Colonic mucosa (tissue), 4 donors: Measurements from ENCODE around the gene MAP3K5. TPM values are rescaled to one million over a fixed set of nuclear protein-coding genes. Genes with fewer than 3 reads are reported as not detected.

Source experiments
- DNase-seq: peaks from one replicate; pipeline ENCODE4 v3.0.0-alpha.2; 2020
- H3K27ac ChIP-seq: fragments of 200-600 bp; one replicate; pipeline ENCODE4 v1.8.0; 2021
- H3K27me3 ChIP-seq: fragments of 200-600 bp; one replicate; pipeline ENCODE4 v1.8.0; 2021
- H3K36me3 ChIP-seq: fragments of 200-600 bp; one replicate; pipeline ENCODE4 v1.8.0; 2021
- H3K4me1 ChIP-seq: fragments of 200-600 bp; one replicate; pipeline ENCODE4 v1.8.0; 2021; ENCODE audit warnings: mild to moderate bottlenecking
- H3K4me3 ChIP-seq: fragments of 200-600 bp; one replicate; pipeline ENCODE4 v1.8.0; 2021
- H3K9ac ChIP-seq, 2 donors: one replicate each; pipeline ENCODE4 v1.7.0; 2013; ENCODE audit warnings: control low read depth in 2 of 2, low read depth in 2 of 2, low read length in 2 of 2
- H3K9me3 ChIP-seq: fragments of 200-600 bp; one replicate; pipeline ENCODE4 v1.8.0; 2021
- CTCF ChIP-seq: fragments of 200-600 bp; IDR thresholded peaks from one replicate; pipeline ENCODE4 v1.8.0; 2022; ENCODE audit warnings: antibody characterized with exemption, mild to moderate bottlenecking
- intact Hi-C: fragments of 100-400 bp; cut with DNase I; formaldehyde crosslinking; loops from one replicate; pipeline ENCODE4 v1.14.1; 2022
- total RNA-seq, 2 donors: library from RNA; stranded (reverse); fragmentation: NEBNext Ultra II Directional in 1 of 2; extraction: Animal tissue kit (Norgen Biotek cat#: 25700) in 1 of 2; gene quantifications; one replicate each; pipeline ENCODE4 v1.2.1, GENCODE V29; 2021
- donor health status: healthy.
- donor health status: DM: no; HTN: no; CAD: no.
- donor health status: DM: no; HTN: no; CAD: no.

The MAP3K5 gene
- total RNA-seq, 2 donors from 2014 or later = 15.3 to 17.1 TPM

- Histone ChIP-seq H3K9ac (no peak overlapping the region), H3K27ac (no peak overlapping the region), H3K4me1 (no peaks in the 10 kb centered on the region), H3K4me3 (no peak overlapping the region), H3K9me3 (no peaks in the 10 kb centered on the region), H3K36me3 (no peaks in the 10 kb centered on the region), H3K27me3 (no peaks in the 10 kb centered on the region)
- TF ChIP-seq CTCF = no peak
- intact Hi-C loops = loop anchor here (10.0 kb wide), 1 partner anchor 157 kb away; no protein-coding TSS in a partner anchor
- DNase-seq = no peak
Observed at GRCh38 chr6:136541395-136541794, 250.9 kb downstream of the MAP3K5 start.

- H3K27ac ChIP-seq = no peak overlapping the region
- H3K27me3 ChIP-seq = no peaks in the 10 kb centered on the region
- intact Hi-C loops = loop anchor here (10.0 kb wide), 1 partner anchor 155 kb away; no protein-coding TSS in a partner anchor
- H3K4me1 ChIP-seq = no peaks in the 10 kb centered on the region
- no peak for DNase-seq
- H3K9ac ChIP-seq = no peak overlapping the region
- H3K4me3 ChIP-seq = no peak overlapping the region
- H3K9me3 ChIP-seq = no peaks in the 10 kb centered on the region
- H3K36me3 ChIP-seq = no peaks in the 10 kb centered on the region
- no peak for TF ChIP-seq CTCF
Observed at GRCh38 chr6:136539967-136540652, 252.2 kb downstream of the MAP3K5 start.

GRCh38 chr6:136538836-136539235, 253.4 kb downstream of the MAP3K5 start:
- Histone ChIP-seq H3K27ac (no peak overlapping the region), H3K9ac (no peak overlapping the region), H3K27me3 (no peaks in the 10 kb centered on the region), H3K36me3 (no peaks in the 10 kb centered on the region), H3K4me3 (no peak overlapping the region), H3K9me3 (no peaks in the 10 kb centered on the region), H3K4me1 (no peaks in the 10 kb centered on the region)
- TF ChIP-seq CTCF = no peak
- DNase-seq = no peak
- intact Hi-C loops = no loop called here

GRCh38 chr6:136535880-136536650, 256.2 kb downstream of the MAP3K5 start:
- Histone ChIP-seq H3K9ac (no peak overlapping the region), H3K36me3 (no peaks in the 10 kb centered on the region), H3K27ac (no peak overlapping the region), H3K9me3 (no peaks in the 10 kb centered on the region), H3K27me3 (no peaks in the 10 kb centered on the region), H3K4me1 (no peaks in the 10 kb centered on the region), H3K4me3 (no peak overlapping the region)
- intact Hi-C loops = no loop called here
- TF ChIP-seq CTCF = no peak
- DNase-seq = no peak

GRCh38 chr6:136535017-136535765, 257.1 kb downstream of the MAP3K5 start:
- no peak overlapping the region for H3K9ac ChIP-seq
- TF ChIP-seq CTCF = no peak
- H3K27ac ChIP-seq = no peak overlapping the region
- DNase-seq = no peak
- no peak overlapping the region for H3K4me3 ChIP-seq
- no peaks in the 10 kb centered on the region for H3K36me3 ChIP-seq
- no peaks in the 10 kb centered on the region for H3K4me1 ChIP-seq
- intact Hi-C loops = no loop called here
- no peaks in the 10 kb centered on the region for H3K27me3 ChIP-seq
- no peaks in the 10 kb centered on the region for H3K9me3 ChIP-seq
